Upper lobe of left lung (tissue), 4 donors: Measurements from ENCODE around the gene WDR90.

Experiments
- CTCF ChIP-seq, 6 experiments: fragments of 450-650 bp in 4 of 6; fragments of 200-600 bp in 2 of 6; sonication (generic) in 2 of 6; IDR thresholded peaks; one replicate each; pipeline ENCODE4 v1.5.1; 2016 to 2019; ENCODE audit warnings: antibody characterized with exemption in 6 of 6
- POLR2AphosphoS5 ChIP-seq, 2 donors: sonication (generic); formaldehyde crosslinking; IDR thresholded peaks; one replicate each; pipeline ENCODE4 v1.5.1; 2017; ENCODE audit warnings: antibody characterized with exemption in 2 of 2

- TF ChIP-seq CTCF (IDR thresholded peaks at IDR 0.05) (no peak), POLR2AphosphoS5 (IDR thresholded peaks at IDR 0.05) (no peak)
These were observed 53.2 kb downstream of the WDR90 start for GRCh38 chr16:702341-702740.
